Spleen (tissue), 7 donors: ENCODE measurements around the gene SH3TC2.

Source experiments
- CTCF ChIP-seq, 11 experiments: fragments of 200-600 bp in 7 of 11; fragments of 450-650 bp in 4 of 11; sonication (generic) in 4 of 11; IDR thresholded peaks in 8 of 11; conservative IDR thresholded peaks in 3 of 11; 1 replicate in 7 of 11; 2 replicates in 4 of 11; pipeline versions ENCODE4 v1.4.0 to v1.8.0; 2016 to 2021; ENCODE audit warnings: antibody characterized with exemption in 11 of 11, inconsistent platforms in 4 of 11, mild to moderate bottlenecking in 1 of 11
- POLR2A ChIP-seq, 3 donors: fragments of 450-650 bp; IDR thresholded peaks; one replicate each; pipeline ENCODE4 v1.5.1; 2017; ENCODE audit warnings: antibody characterized with exemption in 3 of 3, mild to moderate bottlenecking in 1 of 3
- POLR2AphosphoS5 ChIP-seq, 3 donors: sonication (generic); formaldehyde crosslinking; IDR thresholded peaks; one replicate each; pipeline ENCODE4 v1.5.1; 2017; ENCODE audit warnings: antibody characterized with exemption in 3 of 3
- donor health status: DM: no; HTN: no; CAD: no; lungs with moderate emphysema.
- donor health status: DM: no; HTN: no; CAD: no.
- donor health status: DM: no; HTN: no; CAD: no.

- TF ChIP-seq POLR2A (IDR thresholded peaks at IDR 0.05) = no peak
- TF ChIP-seq CTCF (IDR thresholded peaks at IDR 0.05 in 8 of 11, conservative IDR thresholded peaks at IDR 0.05 in 3 of 11) = no peak
- TF ChIP-seq POLR2AphosphoS5 (IDR thresholded peaks at IDR 0.05) = no peak
Observed at GRCh38 chr5:149027636-149028035, 35.2 kb downstream of the SH3TC2 start.
